ENCODE results near the gene HEPHL1. TPM values are rescaled to one million over a fixed set of nuclear protein-coding genes. Genes with fewer than 3 reads are reported as not detected.

Gene HEPHL1
- total and polyA plus RNA-seq, 2 donors (not counting 1 experiment from before 2014, with no cell fraction given), result not detected

GRCh38 chr11:94148189-94148588, 127.0 kb downstream of the HEPHL1 start:
- no peak overlapping the region for H3K27ac ChIP-seq (ENCODE audit: low read length in 2 of 2)
- ATAC-seq (ENCODE audit: low read depth) (no peak), DNase-seq (no peak)
- POLR2A ChIA-PET, result no interaction called here
- H3K4me3 ChIP-seq (ENCODE audit: control extremely low read depth in 1 of 5, extremely low read depth in 1 of 5, insufficient read depth in 1 of 5, low read depth in 2 of 5, low read length in 4 of 5), result no peak overlapping the region
- H3K9me3 ChIP-seq (ENCODE audit: control extremely low read depth in 1 of 3, control insufficient read depth in 2 of 3, insufficient read depth in 1 of 3, low read length in 2 of 3), result no peaks in the 10 kb centered on the region
- no CpG with 5 or more reads among the region's 2 CpGs for WGBS (ENCODE audit: insufficient coverage)
- H3K4me2 ChIP-seq (replicated peaks; ENCODE audit: low read depth, low read length, poor library complexity, severe bottlenecking), result no peak overlapping the region
- Mint-ChIP-seq H3K4me3 (no peak overlapping the region), H3K9me3 (ENCODE audit: insufficient read depth) (no peaks in the 10 kb centered on the region), H3K27ac (no peak overlapping the region), H3K4me1 (peaks cover 85% of the 10 kb centered on the region), H3K27me3 (no peaks in the 10 kb centered on the region)
- peaks cover 46% of the 10 kb centered on the region for H4K20me1 ChIP-seq (ENCODE audit: control insufficient read depth, insufficient read depth, low read length, poor library complexity, severe bottlenecking)
- no peaks in the 10 kb centered on the region for H3K36me3 ChIP-seq (replicated peaks in 1 of 2; ENCODE audit: control extremely low read depth in 1 of 2, control insufficient read depth in 1 of 2, extremely low read depth in 1 of 2, insufficient read depth in 2 of 2, low read length in 1 of 2)
- CTCF ChIA-PET, result no interaction called here
- H2AFZ ChIP-seq (ENCODE audit: insufficient read depth, low read depth, low read length, poor library complexity, severe bottlenecking), result no peak overlapping the region
- H3K4me1 ChIP-seq (ENCODE audit: control insufficient read depth in 2 of 2, insufficient read depth in 2 of 2, low read length in 2 of 2), result peaks cover 16 to 31% of the 10 kb centered on the region in 2 donors
- H3K27me3 ChIP-seq (replicated peaks in 1 of 4; ENCODE audit: control extremely low read depth in 1 of 4, control insufficient read depth in 3 of 4, insufficient read depth in 4 of 4, low read length in 3 of 4), result no peaks in the 10 kb centered on the region
- no peak overlapping the region for H3K9ac ChIP-seq (ENCODE audit: low read length)
- TF ChIP-seq EZH2 (IDR thresholded peaks at IDR 0.05; ENCODE audit: borderline replicate concordance, insufficient read depth, low read depth, low read length, poor library complexity, severe bottlenecking) (no peak), CTCF (IDR thresholded peaks at IDR 0.05) (no peak)
- intact Hi-C loops (cut with micrococcal nuclease), result no loop called here
- H3K79me2 ChIP-seq (ENCODE audit: control insufficient read depth, insufficient read depth, low read length), result peaks cover 77% of the 10 kb centered on the region

- TF ChIP-seq CTCF (IDR thresholded peaks at IDR 0.05) (no peak), EZH2 (IDR thresholded peaks at IDR 0.05; ENCODE audit: borderline replicate concordance, insufficient read depth, low read depth, low read length, poor library complexity, severe bottlenecking) (no peak)
- Histone ChIP-seq H3K27me3 (replicated peaks in 1 of 4; ENCODE audit: control extremely low read depth in 1 of 4, control insufficient read depth in 3 of 4, insufficient read depth in 4 of 4, low read length in 3 of 4) (no peaks in the 10 kb centered on the region), H3K36me3 (replicated peaks in 1 of 2; ENCODE audit: control extremely low read depth in 1 of 2, control insufficient read depth in 1 of 2, extremely low read depth in 1 of 2, insufficient read depth in 2 of 2, low read length in 1 of 2) (no peaks in the 10 kb centered on the region), H3K4me2 (replicated peaks; ENCODE audit: low read depth, low read length, poor library complexity, severe bottlenecking) (no peak overlapping the region), H2AFZ (ENCODE audit: insufficient read depth, low read depth, low read length, poor library complexity, severe bottlenecking) (no peak overlapping the region), H3K27ac (ENCODE audit: low read length in 2 of 2) (no peak overlapping the region), H3K4me1 (ENCODE audit: control insufficient read depth in 2 of 2, insufficient read depth in 2 of 2, low read length in 2 of 2) (peaks cover 26 to 44% of the 10 kb centered on the region in 2 donors), H3K9me3 (ENCODE audit: control extremely low read depth in 1 of 3, control insufficient read depth in 2 of 3, insufficient read depth in 1 of 3, low read length in 2 of 3) (no peaks in the 10 kb centered on the region), H3K79me2 (ENCODE audit: control insufficient read depth, insufficient read depth, low read length) (peaks cover 65% of the 10 kb centered on the region), H3K4me3 (ENCODE audit: control extremely low read depth in 1 of 5, extremely low read depth in 1 of 5, insufficient read depth in 1 of 5, low read depth in 2 of 5, low read length in 4 of 5) (no peak overlapping the region), H3K9ac (ENCODE audit: low read length) (no peak overlapping the region), H4K20me1 (ENCODE audit: control insufficient read depth, insufficient read depth, low read length, poor library complexity, severe bottlenecking) (peaks cover 59% of the 10 kb centered on the region)
- ChIA-PET CTCF (no interaction called here), POLR2A (no interaction called here)
- 63% methylated on average over 2 of the region's 3 CpGs for WGBS (ENCODE audit: insufficient coverage)
- no peak overlapping the region for H3K4me3 Mint-ChIP-seq
- intact Hi-C loops (cut with micrococcal nuclease), result no loop called here
- no peak for ATAC-seq (ENCODE audit: low read depth)
- no peaks in the 10 kb centered on the region for H3K27me3 Mint-ChIP-seq
- DNase-seq, result no peak
- H3K4me1 Mint-ChIP-seq, result peaks cover 90% of the 10 kb centered on the region
- no peaks in the 10 kb centered on the region for H3K9me3 Mint-ChIP-seq (ENCODE audit: insufficient read depth)
- H3K27ac Mint-ChIP-seq, result no peak overlapping the region
Observed at GRCh38 chr11:94149431-94150017, 128.4 kb downstream of the HEPHL1 start.

Measured in B cell (primary cell).